Left ventricle myocardium inferior (tissue), 1 donor: ENCODE data around the gene IWS1. TPM values are rescaled to one million over a fixed set of nuclear protein-coding genes. Genes with fewer than 3 reads are reported as not detected.
"Not testable (repeated sequence)": the region's sequence is repeated elsewhere in the genome, so short reads cannot be mapped to it uniquely, and the experiment has no call there.

Experiments used
- DNase-seq: peaks from one replicate; pipeline ENCODE4 v3.0.0-alpha.2; 2020
- H3K27ac ChIP-seq: fragments of 200-600 bp; replicated peaks from 2 replicates; pipeline ENCODE4 v1.8.0; 2021
- H3K27me3 ChIP-seq: fragments of 200-600 bp; 2 replicates; pipeline ENCODE4 v1.8.0; 2021; ENCODE audit warnings: low read depth
- H3K36me3 ChIP-seq: fragments of 200-600 bp; 2 replicates; pipeline ENCODE4 v1.8.0; 2021
- H3K4me1 ChIP-seq: fragments of 200-600 bp; 2 replicates; pipeline ENCODE4 v1.8.0; 2021
- H3K4me3 ChIP-seq: fragments of 200-600 bp; 2 replicates; pipeline ENCODE4 v1.8.0; 2021; ENCODE audit warnings: mild to moderate bottlenecking, moderate library complexity
- H3K9me3 ChIP-seq: fragments of 200-600 bp; replicated peaks from 2 replicates; pipeline ENCODE4 v1.8.0; 2021
- CTCF ChIP-seq: fragments of 200-600 bp; IDR thresholded peaks from 2 replicates; pipeline ENCODE4 v1.8.0; 2021; ENCODE audit warnings: antibody characterized with exemption, mild to moderate bottlenecking, borderline replicate concordance
- intact Hi-C: fragments of 100-400 bp; cut with micrococcal nuclease; formaldehyde crosslinking; loops from one replicate; pipeline ENCODE4 v1.11.0; 2022
- total RNA-seq: library from RNA; stranded (reverse); fragmentation: NEBNext Ultra II Directional; extraction: Animal tissue kit (Norgen Biotek cat#: 25700); gene quantifications from one replicate; pipeline ENCODE4 v1.2.1, GENCODE V29; 2021
- donor health status: DM: no; HTN: yes; CAD: no; lungs with severe emphysema.

Gene IWS1
- total RNA-seq, 1 donor from 2014 or later: 59.8 TPM

- TF ChIP-seq CTCF: no peak
- Histone ChIP-seq H3K4me3 (peak overlapping the region; percentile 95), H3K4me1 (peaks cover 42% of the 10 kb centered on the region), H3K36me3 (peaks cover 28% of the 10 kb centered on the region), H3K27me3 (no peaks in the 10 kb centered on the region), H3K27ac (peak overlapping the region; percentile 95), H3K9me3 (no peaks in the 10 kb centered on the region)
- no peak for DNase-seq
- intact Hi-C loops: no loop called here
These were observed 578 bp downstream of the IWS1 start for GRCh38 chr2:127525691-127526131.

GRCh38 chr2:127524198-127524834 lies 2.0 kb downstream of the IWS1 start:
- H3K27me3 ChIP-seq, DNase-seq, H3K27ac ChIP-seq, intact Hi-C loops, H3K9me3 ChIP-seq, H3K4me3 ChIP-seq: not testable (repeated sequence)
- peaks cover 42% of the 10 kb centered on the region for H3K4me1 ChIP-seq
- peaks cover 42% of the 10 kb centered on the region for H3K36me3 ChIP-seq

GRCh38 chr2:127523269-127523939 lies 2.9 kb downstream of the IWS1 start:
- intact Hi-C loops: no loop called here
- no peak for TF ChIP-seq CTCF
- Histone ChIP-seq H3K4me1 (peaks cover 42% of the 10 kb centered on the region), H3K9me3 (no peaks in the 10 kb centered on the region), H3K4me3 (no peak overlapping the region), H3K36me3 (peaks cover 42% of the 10 kb centered on the region), H3K27me3 (no peaks in the 10 kb centered on the region), H3K27ac (no peak overlapping the region)
- no peak for DNase-seq

GRCh38 chr2:127520424-127520823 lies 5.9 kb downstream of the IWS1 start:
- H3K36me3 ChIP-seq: peaks cover 52% of the 10 kb centered on the region
- TF ChIP-seq CTCF: no peak
- no peak overlapping the region for H3K4me3 ChIP-seq
- H3K27me3 ChIP-seq: no peaks in the 10 kb centered on the region
- no peak overlapping the region for H3K27ac ChIP-seq
- H3K9me3 ChIP-seq: no peaks in the 10 kb centered on the region
- intact Hi-C loops: no loop called here
- DNase-seq: no peak
- H3K4me1 ChIP-seq: peaks cover 50% of the 10 kb centered on the region

- DNase-seq: no peak
- Histone ChIP-seq H3K27me3 (no peaks in the 10 kb centered on the region), H3K27ac (no peak overlapping the region), H3K4me3 (no peak overlapping the region), H3K4me1 (peaks cover 53% of the 10 kb centered on the region), H3K9me3 (no peaks in the 10 kb centered on the region), H3K36me3 (peaks cover 43% of the 10 kb centered on the region)
- intact Hi-C loops: no loop called here
- TF ChIP-seq CTCF: no peak
These were observed 8.8 kb downstream of the IWS1 start for GRCh38 chr2:127517465-127517864.
